ENCODE data around the gene PNPT1.
"Not testable (repeated sequence)": the region's sequence is repeated elsewhere in the genome, so short reads cannot be mapped to it uniquely, and the experiment has no call there.

Gene PNPT1

DNA sequence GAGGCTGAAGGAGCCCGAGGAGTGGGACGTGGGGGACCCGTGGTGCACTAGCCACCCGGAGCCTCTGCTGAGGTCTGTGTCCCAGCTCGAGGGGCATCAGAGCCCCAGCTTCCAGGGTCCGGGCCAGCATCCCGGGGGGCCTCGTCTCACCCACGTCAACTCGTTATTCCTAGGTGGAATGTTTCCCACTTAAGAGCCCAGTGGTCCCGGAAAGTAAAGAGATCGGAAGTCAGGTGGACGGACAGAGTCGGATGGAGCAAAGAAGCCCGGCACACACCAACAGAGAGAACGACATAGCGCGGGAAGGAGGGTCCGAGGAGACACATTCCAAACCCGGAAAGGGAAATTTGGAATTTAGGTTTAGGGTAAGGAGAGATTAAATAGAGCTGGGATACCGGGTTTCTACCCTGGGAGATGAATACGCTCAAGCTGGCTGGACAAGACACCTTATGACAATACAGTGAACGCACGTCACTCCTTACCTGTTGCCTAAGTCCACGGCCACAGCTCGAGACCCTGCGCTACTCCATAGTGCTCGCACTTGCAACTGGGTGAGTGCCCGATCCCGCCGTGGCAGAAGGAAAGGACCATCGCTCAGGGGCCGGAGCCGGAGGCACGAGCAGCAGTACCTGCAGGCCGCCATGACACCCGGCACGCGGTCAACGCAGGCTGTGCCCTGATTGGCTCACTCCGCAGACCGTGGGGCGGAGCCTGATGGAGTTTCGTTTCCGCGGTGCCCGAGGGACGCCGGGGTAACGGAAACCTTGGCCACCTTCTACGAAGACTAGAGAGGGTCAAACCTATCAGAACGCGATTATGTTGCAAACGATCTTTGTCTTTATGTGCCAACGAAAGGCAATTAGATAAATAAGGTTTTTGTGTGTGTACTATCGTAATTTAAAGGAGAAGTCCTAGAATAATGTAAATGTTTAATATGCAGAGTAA lies at the start of gene PNPT1:
Gene PNPT1, minus strand, starts transcription at position 664 of the 945 bp plus-strand sequence. Its CDS starts 21 bp downstream, at position 643.
- DNase-seq (ENCODE audit: low spot score): peak; percentile 95

GRCh38 chr2:55742996-55743395 lies 49.4 kb upstream of the PNPT1 start:
- no peak for DNase-seq (ENCODE audit: low spot score)

- not testable (repeated sequence) for DNase-seq (ENCODE audit: low spot score)
Measured at GRCh38 chr2:55736019-55736536, 42.4 kb upstream of the PNPT1 start.

- no peak for DNase-seq (ENCODE audit: low spot score)
Measured at GRCh38 chr2:55734726-55735125, 41.1 kb upstream of the PNPT1 start.

DNA sequence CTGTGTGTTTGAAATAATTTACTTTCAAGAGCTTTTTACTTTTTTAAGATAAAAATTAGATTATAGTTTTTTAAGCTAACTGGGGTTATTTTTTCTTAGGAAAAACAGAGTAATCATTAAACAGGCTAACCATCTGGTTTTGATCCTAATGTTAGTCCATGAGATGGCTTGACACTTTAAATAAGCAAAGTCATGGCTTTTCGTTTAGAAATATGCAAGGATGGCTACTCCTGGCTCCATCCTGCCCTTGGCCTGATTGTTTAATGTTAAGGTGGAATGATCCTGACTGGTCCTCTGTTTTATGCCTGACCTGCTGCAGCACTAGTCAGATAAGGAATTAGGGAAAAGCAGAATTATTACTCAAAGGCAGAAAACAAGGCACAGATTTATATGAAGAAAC lies 39.7 kb upstream of the PNPT1 start:
- DNase-seq (ENCODE audit: low spot score): no peak

- no peak for DNase-seq (ENCODE audit: low spot score)
Measured at GRCh38 chr2:55732854-55733253, 39.2 kb upstream of the PNPT1 start.

DNA sequence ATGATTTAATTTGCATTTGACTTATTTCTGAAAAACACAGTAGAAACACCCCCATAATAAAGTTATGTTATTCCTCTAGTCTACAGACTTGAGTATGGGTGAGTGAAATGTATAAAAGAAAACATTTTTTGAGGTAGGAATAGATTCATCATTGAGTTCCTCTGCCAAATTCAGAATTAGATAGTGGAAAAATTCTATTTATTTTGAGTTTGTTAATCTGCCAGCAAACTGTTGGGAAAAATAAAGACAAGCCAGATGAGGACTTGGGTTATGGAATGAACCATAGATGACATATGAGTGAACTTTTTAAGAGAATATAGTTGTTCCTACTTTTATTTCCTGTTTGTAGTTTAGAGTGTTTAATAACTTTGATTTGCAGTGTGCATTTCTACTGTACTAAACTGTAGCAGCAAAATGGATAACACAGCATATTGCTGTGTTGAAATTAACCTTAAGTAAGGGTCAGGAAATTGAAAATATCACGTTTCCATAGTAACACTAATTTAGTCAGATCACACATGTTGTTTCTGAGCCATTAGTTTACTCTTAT lies 35.6 kb upstream of the PNPT1 start:
- DNase-seq (ENCODE audit: low spot score): no peak

DNA sequence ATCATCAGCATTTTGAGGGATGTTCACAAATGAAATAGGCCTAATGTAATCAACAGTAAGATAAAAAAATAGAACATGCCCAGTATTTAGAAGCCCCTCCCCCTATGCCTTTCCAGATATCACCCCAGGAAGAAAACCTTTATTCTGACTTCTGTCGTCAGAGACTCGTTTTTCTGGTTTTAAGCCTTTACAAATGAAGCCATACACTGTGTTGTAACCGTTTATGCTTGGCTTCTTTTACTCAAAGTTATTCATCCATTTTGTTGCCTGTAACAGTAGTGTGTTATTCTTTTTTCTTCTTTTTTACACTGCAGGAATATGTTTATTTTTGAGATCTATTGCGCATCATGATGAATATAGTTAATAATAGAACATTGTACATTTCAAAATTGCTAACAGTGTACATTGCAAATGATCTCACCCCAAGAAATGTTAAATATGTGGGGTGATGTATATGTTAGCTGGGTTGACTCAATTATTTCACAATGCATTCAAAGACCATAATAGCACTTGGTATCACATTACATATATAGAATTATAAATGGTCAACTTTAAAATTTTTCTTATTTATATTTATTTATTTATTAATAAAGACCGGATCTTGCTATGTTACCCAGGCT lies 28.1 kb upstream of the PNPT1 start:
- no peak for DNase-seq (ENCODE audit: low spot score)

- no peak for DNase-seq (ENCODE audit: low spot score)
Measured at GRCh38 chr2:55720417-55720816, 26.8 kb upstream of the PNPT1 start.

DNA sequence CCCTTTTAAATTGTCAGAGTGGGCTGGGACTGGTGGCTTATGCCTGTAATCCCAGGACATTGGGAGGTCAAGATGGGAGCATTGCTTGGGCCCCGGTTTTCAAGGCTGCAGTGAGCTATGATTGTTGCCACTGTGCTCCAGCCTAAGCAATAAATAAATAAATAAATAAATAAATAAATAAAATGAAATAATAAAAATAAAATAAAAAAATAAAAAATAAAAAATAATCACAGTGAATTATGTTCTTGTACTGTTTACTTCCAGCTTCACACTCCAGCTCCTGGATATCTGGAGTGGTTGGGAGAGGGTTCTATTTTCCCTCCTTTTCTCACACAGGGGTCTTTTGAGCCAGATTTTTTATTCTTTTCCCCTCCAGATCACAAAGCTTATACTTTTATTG lies 26.2 kb upstream of the PNPT1 start:
- DNase-seq (ENCODE audit: low spot score): no peak

- peak; percentile 55 for DNase-seq (ENCODE audit: low spot score)
Measured at GRCh38 chr2:55718165-55719008, 24.7 kb upstream of the PNPT1 start.

GRCh38 chr2:55715626-55716025 lies 22.0 kb upstream of the PNPT1 start:
- no peak for DNase-seq (ENCODE audit: low spot score)

DNA sequence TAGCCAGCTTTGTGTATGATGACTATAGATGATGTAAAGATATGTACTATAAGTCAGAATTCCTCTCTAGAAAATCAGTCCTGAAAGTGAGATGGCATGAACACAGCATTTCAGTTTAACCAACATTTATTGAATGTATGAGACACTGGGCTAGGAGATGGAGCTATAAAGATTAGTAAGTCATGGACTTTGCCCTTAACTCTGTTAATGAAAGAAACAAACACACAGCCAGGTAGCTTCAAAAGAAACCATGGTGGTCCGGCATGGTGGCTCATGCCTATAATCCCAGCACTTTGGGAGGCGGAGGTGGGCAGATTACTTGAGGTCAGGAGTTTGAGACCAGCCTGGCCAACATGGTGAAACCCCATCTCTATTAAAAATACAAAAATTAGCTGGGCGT lies 21.5 kb upstream of the PNPT1 start:
- DNase-seq (ENCODE audit: low spot score): not testable (repeated sequence)

- DNase-seq (ENCODE audit: low spot score): no peak
Measured at GRCh38 chr2:55712477-55713060, 18.9 kb upstream of the PNPT1 start.

- no peak for DNase-seq (ENCODE audit: low spot score)
Measured at GRCh38 chr2:55710025-55710424, 16.4 kb upstream of the PNPT1 start.

DNA sequence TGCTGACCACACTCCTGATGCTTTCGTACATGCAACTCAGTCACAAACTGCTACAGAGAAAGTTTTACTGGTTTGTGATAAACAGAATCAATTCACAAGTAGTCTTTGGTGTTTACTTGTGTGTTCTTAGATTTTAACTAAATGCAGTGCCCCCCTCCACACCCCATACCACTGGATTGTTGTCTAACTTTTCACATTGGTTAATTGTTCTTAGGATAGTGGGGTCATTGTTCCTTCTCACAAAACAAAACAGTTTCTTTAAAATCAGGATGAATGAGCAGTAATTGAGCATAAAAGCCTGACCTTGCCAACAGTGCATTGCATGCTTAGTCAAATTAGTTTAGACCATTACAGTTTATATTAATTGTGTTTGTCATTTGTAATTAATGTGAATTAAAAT lies 14.1 kb upstream of the PNPT1 start:
- no peak for DNase-seq (ENCODE audit: low spot score)

- not testable (repeated sequence) for DNase-seq (ENCODE audit: low spot score)
Measured at GRCh38 chr2:55706258-55706657, 12.6 kb upstream of the PNPT1 start.

- no peak for DNase-seq (ENCODE audit: low spot score)
Measured at GRCh38 chr2:55705027-55705653, 11.5 kb upstream of the PNPT1 start.

GRCh38 chr2:55703350-55703749 lies 9.7 kb upstream of the PNPT1 start:
- no peak for DNase-seq (ENCODE audit: low spot score)

DNA sequence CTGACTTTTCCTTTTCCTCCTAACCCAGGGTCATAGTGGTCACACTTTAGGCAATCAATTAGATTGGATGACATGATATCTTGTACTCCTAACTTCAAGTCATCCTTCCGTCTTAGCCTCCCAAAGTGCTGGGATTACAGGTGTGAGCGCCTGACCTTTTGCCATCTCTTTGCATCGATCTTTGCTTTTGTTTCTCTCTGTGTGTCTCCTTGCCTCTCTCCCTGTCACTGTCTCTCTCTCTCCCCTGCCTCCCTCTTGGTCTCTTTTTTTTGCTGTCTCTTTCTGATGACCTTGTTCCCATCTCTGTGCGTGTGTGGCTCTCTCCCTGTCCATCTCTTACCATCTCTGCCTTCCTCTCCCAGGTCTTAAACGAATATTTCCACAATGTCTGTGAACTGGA lies 904 bp downstream of the PNPT1 start:
- not testable (repeated sequence) for DNase-seq (ENCODE audit: low spot score)

- DNase-seq (ENCODE audit: low spot score): no peak
Measured at GRCh38 chr2:55672630-55673029, 21.0 kb downstream of the PNPT1 start.

All from CD4-positive, alpha-beta T cell treated with Interleukin-2 at 100 ng/mL for 4 hours (primary cell).